GM12878 (cell line): Measurements from ENCODE around the gene FICD. TPM values are rescaled to one million over a fixed set of nuclear protein-coding genes. Genes with fewer than 3 reads are reported as not detected.

Experiments
- ATAC-seq: fragments of 200-7000 bp; cut with Tn5 transposase; 3 replicates; pipeline ENCODE4 v1.9.1; 2020; ENCODE audit warnings: mild to moderate bottlenecking, moderate library complexity
- BruUV-seq: library from RNA; stranded (reverse); fragments of 400-500 nt; replicated peaks from 2 replicates; lab custom pipeline; 2021; lab: Mats Ljungman, UMichigan
- CTCF ChIA-PET: fragments of 300-600 bp; sonication (Branson Sonifier 250); formaldehyde crosslinking; extraction: SDS; loops from one replicate; lab custom pipeline; 2021; ENCODE audit warnings: inconsistent platforms; lab: Yijun Ruan, JAX
- POLR2A ChIA-PET: fragments of 350-600 bp; formaldehyde crosslinking; extraction: SDS; loops from one replicate; lab custom pipeline; 2021; ENCODE audit warnings: inconsistent platforms; lab: Charles Lee
- RAD21 ChIA-PET: fragments of 300-600 bp; sonication (Branson Sonifier 250); formaldehyde crosslinking; loops from one replicate; lab custom pipeline; 2023; ENCODE audit warnings: antibody characterized with exemption; ENCODE audit not compliant: unreplicated experiment; lab: Charles Lee
- SMC1A ChIA-PET: fragments of 300-600 bp; sonication (Branson Sonifier 250); formaldehyde crosslinking; loops from one replicate; lab custom pipeline; 2023; ENCODE audit not compliant: unreplicated experiment, uncharacterized antibody; lab: Charles Lee
- DNase-seq: peaks from one replicate; pipeline ENCODE4 v3.0.0-alpha.2; 2011; ENCODE audit warnings: low read depth, low spot score
- FAIRE-seq: peaks from 3 replicates; lab custom pipeline; 2011; peaks lifted over from hg19 to GRCh38; lab: Jason Lieb, UNC
- H2AFZ ChIP-seq: 2 replicates; pipeline ENCODE4 v1.6.0; 2011; ENCODE audit warnings: low read depth, low read length, control low read depth; ENCODE audit not compliant: control insufficient read depth
- H3K27ac ChIP-seq: 2 replicates; pipeline ENCODE4 v1.5.1; 2011; ENCODE audit warnings: control low read depth; ENCODE audit not compliant: control insufficient read depth, insufficient read depth
- H3K27me3 ChIP-seq, 2 experiments: replicated peaks in 1 of 2; 2 replicates each; pipeline versions ENCODE4 v1.6.0 to v1.6.1; 2011; ENCODE audit warnings: low read length in 1 of 2; ENCODE audit not compliant: control insufficient read depth in 2 of 2, insufficient read depth in 2 of 2
- H3K36me3 ChIP-seq, 2 experiments: 2 replicates each; pipeline ENCODE4 v1.5.1; 2011; ENCODE audit warnings: low read length in 1 of 2; ENCODE audit not compliant: control insufficient read depth in 2 of 2, insufficient read depth in 2 of 2
- H3K4me1 ChIP-seq: 2 replicates; pipeline ENCODE4 v1.6.1; 2011; ENCODE audit warnings: mild to moderate bottlenecking, low read length, moderate library complexity, mixed read lengths; ENCODE audit not compliant: control insufficient read depth, insufficient read depth
- H3K4me2 ChIP-seq: 2 replicates; pipeline ENCODE4 v1.6.0; 2011; ENCODE audit warnings: control low read depth; ENCODE audit not compliant: control insufficient read depth, insufficient read depth
- H3K4me3 ChIP-seq: fragments of 200-600 bp; sonication (generic); 2 replicates; pipeline ENCODE4 v1.5.1; 2016
- H3K79me2 ChIP-seq: 2 replicates; pipeline ENCODE4 v1.6.0; 2011; ENCODE audit warnings: low read length; ENCODE audit not compliant: control insufficient read depth, insufficient read depth
- H3K9ac ChIP-seq: 2 replicates; pipeline ENCODE4 v1.8.0; 2011; ENCODE audit warnings: low read length, control low read depth, mixed read lengths; ENCODE audit not compliant: control insufficient read depth, insufficient read depth
- H3K9me3 ChIP-seq: replicated peaks from 3 replicates; pipeline ENCODE4 v1.5.1; 2011; ENCODE audit warnings: mild to moderate bottlenecking, low read length; ENCODE audit not compliant: control insufficient read depth, insufficient read depth
- H4K20me1 ChIP-seq: 2 replicates; pipeline ENCODE4 v1.6.0; 2011; ENCODE audit not compliant: control insufficient read depth, insufficient read depth
- FOS ChIP-seq: IDR thresholded peaks from 3 replicates; pipeline ENCODE4 v1.6.1; 2011; ENCODE audit warnings: borderline replicate concordance; ENCODE audit not compliant: insufficient read length; ENCODE audit errors: extremely low read depth
- FOXM1 ChIP-seq: IDR thresholded peaks from 2 replicates; pipeline ENCODE4 v1.6.1; 2012; ENCODE audit warnings: low read depth, mild to moderate bottlenecking, inconsistent platforms, low read length, moderate library complexity
- KDM1A ChIP-seq: fragments of 200-600 bp; sonication (generic); IDR thresholded peaks from 2 replicates; pipeline ENCODE4 v1.6.1; 2016; ENCODE audit warnings: borderline replicate concordance
- MEF2B ChIP-seq: fragments of 450-650 bp; IDR thresholded peaks from 2 replicates; pipeline ENCODE4 v1.6.1; 2018; ENCODE audit warnings: mild to moderate bottlenecking, moderate library complexity; ENCODE audit not compliant: partially characterized antibody, poor library complexity, severe bottlenecking
- SIX5 ChIP-seq: IDR thresholded peaks from 2 replicates; pipeline ENCODE4 v1.6.1; 2011; ENCODE audit warnings: mild to moderate bottlenecking, low read depth, low read length, moderate library complexity; ENCODE audit not compliant: severe bottlenecking
- WGBS: methylation state at CpG from one replicate; pipeline ENCODE4 v1.1.6; 2016; ENCODE audit warnings: low lambda C conversion rate; ENCODE audit not compliant: insufficient replicate concordance, insufficient coverage; ENCODE audit errors: missing lambda C conversion rate; 5-methylcytosine and 5-hydroxymethylcytosine counted together
- in situ Hi-C: fragments of 300-500 bp; cut with MboI; formaldehyde crosslinking; loops from 9 replicates; pipeline ENCODE4 v1.14.3; 2018; ENCODE audit warnings: mixed read lengths
- intact Hi-C: fragments of 100-400 bp; cut with micrococcal nuclease; formaldehyde crosslinking; loops from one replicate; pipeline ENCODE4 v1.14.2; 2022; ENCODE audit not compliant: unreplicated experiment
- polyA plus RNA-seq, 11 experiments: library from polyadenylated mRNA; depleted of rRNA in 4 of 11; unstranded in 6 of 11; stranded (reverse) in 5 of 11; fragments of >200 nt; fragmentation: Nextera tagmentation in 4 of 11; fragmentation: Illumina TruSeq in 1 of 11; extraction: Ambion mirVana in 4 of 11; extraction: Trizol in 1 of 11; gene quantifications; 1 replicate in 1 of 11; 2 replicates in 10 of 11; pipeline versions ENCODE4 v1.2.1 to v1.2.3, GENCODE V29; 2011 to 2016; ENCODE audit warnings: inconsistent platforms in 2 of 11, missing spikeins in 2 of 11, low read depth in 1 of 11
- total RNA-seq, 4 experiments: library from RNA; depleted of rRNA in 3 of 4; stranded (reverse); fragments of >200 nt in 3 of 4; fragmentation: Illumina TruSeq in 1 of 4; extraction: Trizol in 1 of 4; gene quantifications; 2 replicates each; pipeline versions ENCODE4 v1.2.1 to v1.2.3, GENCODE V29; 2013 to 2021
- TF ChIP-seq, protein P1 (sequence below): fragments of 450-650 bp; IDR thresholded peaks from 2 replicates; pipeline ENCODE4 v1.6.1; 2017; ENCODE audit warnings: borderline replicate concordance
- TF ChIP-seq, protein P2 (sequence below): fragments of 450-650 bp; IDR thresholded peaks from 2 replicates; pipeline ENCODE4 v1.6.1; 2016; ENCODE audit warnings: mild to moderate bottlenecking, moderate library complexity, borderline replicate concordance

FICD gene
- total and polyA plus RNA-seq, 10 of the 15 experiments (the other 5 are each of a cell fraction or from before 2014, with no cell fraction given) = 1.1 to 9.4 (median 4.3) TPM

- 39% methylated on average over 11 of the region's 11 CpGs for WGBS
- in situ Hi-C loops (no loop called here), intact Hi-C loops (loop anchor here (1.0 to 5.0 kb wide), 3 partner anchors 399 to 578 kb away; no protein-coding TSS in a partner anchor)
- CTCF ChIA-PET = interaction anchor here (0.6 to 3.0 kb wide), 12 partner anchors 13 to 505 kb away, joined by 3 to 8 read pairs (median 4); no protein-coding TSS in a partner anchor
- Histone ChIP-seq H3K27me3 (no peaks in the 10 kb centered on the region), H3K4me3 (no peak overlapping the region), H3K27ac (no peak overlapping the region), H3K9me3 (no peaks in the 10 kb centered on the region; the same call in 2 of the 3 replicates), H3K9ac (no peak overlapping the region), H3K4me2 (no peak overlapping the region), H3K4me1 (no peaks in the 10 kb centered on the region; the same call in 1 of the 2 replicates), H3K36me3 (no peaks in the 10 kb centered on the region), H3K79me2 (no peaks in the 10 kb centered on the region), H2AFZ (no peak overlapping the region), H4K20me1 (no peaks in the 10 kb centered on the region)
- FAIRE-seq = no peak
- POLR2A ChIA-PET = no interaction called here
- TF ChIP-seq, protein P1, sequence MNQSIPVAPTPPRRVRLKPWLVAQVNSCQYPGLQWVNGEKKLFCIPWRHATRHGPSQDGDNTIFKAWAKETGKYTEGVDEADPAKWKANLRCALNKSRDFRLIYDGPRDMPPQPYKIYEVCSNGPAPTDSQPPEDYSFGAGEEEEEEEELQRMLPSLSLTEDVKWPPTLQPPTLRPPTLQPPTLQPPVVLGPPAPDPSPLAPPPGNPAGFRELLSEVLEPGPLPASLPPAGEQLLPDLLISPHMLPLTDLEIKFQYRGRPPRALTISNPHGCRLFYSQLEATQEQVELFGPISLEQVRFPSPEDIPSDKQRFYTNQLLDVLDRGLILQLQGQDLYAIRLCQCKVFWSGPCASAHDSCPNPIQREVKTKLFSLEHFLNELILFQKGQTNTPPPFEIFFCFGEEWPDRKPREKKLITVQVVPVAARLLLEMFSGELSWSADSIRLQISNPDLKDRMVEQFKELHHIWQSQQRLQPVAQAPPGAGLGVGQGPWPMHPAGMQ = no peak
- SMC1A ChIA-PET = interaction anchor here (0.8 to 2.3 kb wide), 8 partner anchors 16 to 578 kb away, joined by 3 to 5 read pairs (median 3); no protein-coding TSS in a partner anchor
- ATAC-seq = no peak
- BruUV-seq = no TSS peak
- no peak for DNase-seq
- RAD21 ChIA-PET = interaction anchor here (1.4 to 2.2 kb wide), 2 partner anchors 262 to 503 kb away, joined by 3 to 6 read pairs; no protein-coding TSS in a partner anchor
Measured at GRCh38 chr12:108495823-108496579, 19.1 kb upstream of the FICD start.

DNA sequence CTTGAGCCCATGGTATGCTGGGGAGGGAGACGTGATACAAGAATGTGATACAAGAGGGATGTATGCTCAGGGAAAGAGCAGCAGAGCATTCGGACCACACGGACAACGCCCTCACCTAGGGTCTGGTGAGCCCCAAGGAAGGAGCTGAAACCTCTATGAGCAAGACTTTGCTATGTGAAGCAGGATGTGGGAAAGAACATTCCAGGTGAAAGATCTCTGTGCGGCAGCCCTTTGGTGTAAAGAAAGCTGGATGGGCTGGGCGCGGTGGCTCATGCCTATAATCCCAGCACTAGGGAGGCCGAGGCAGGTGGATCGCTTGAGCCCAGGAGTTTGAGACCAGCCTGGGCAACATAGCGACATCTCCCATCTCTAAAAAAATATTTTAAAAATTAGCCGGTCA, 16.9 kb upstream of the FICD start:
- Histone ChIP-seq H3K4me2 (no peak overlapping the region), H2AFZ (no peak overlapping the region), H3K4me1 (no peaks in the 10 kb centered on the region; the same call in 1 of the 2 replicates), H3K9me3 (peaks cover 5% of the 10 kb centered on the region; the same call in 2 of the 3 replicates), H3K27ac (no peak overlapping the region), H3K36me3 (no peaks in the 10 kb centered on the region), H3K9ac (no peak overlapping the region), H3K4me3 (no peak overlapping the region), H4K20me1 (no peaks in the 10 kb centered on the region), H3K79me2 (no peaks in the 10 kb centered on the region), H3K27me3 (no peaks in the 10 kb centered on the region)
- FAIRE-seq = no peak
- BruUV-seq = no TSS peak
- RAD21 ChIA-PET = no interaction called here
- WGBS = 50% methylated on average over 9 of the region's 11 CpGs
- intact Hi-C loops = loop anchor here (5.0 kb wide), 2 partner anchors 401 to 506 kb away; no protein-coding TSS in a partner anchor
- SMC1A ChIA-PET = no interaction called here
- POLR2A ChIA-PET = no interaction called here
- ATAC-seq = no peak
- DNase-seq = no peak
- CTCF ChIA-PET = interaction anchor here (0.9 to 1.6 kb wide), 3 partner anchors 8 to 14 kb away, joined by 3 to 5 read pairs (median 3); no protein-coding TSS in a partner anchor
- in situ Hi-C loops = no loop called here
- TF ChIP-seq FOS (no peak), FOXM1 (no peak), SIX5 (no peak), KDM1A (no peak), MEF2B (no peak)
- TF ChIP-seq, protein P2, sequence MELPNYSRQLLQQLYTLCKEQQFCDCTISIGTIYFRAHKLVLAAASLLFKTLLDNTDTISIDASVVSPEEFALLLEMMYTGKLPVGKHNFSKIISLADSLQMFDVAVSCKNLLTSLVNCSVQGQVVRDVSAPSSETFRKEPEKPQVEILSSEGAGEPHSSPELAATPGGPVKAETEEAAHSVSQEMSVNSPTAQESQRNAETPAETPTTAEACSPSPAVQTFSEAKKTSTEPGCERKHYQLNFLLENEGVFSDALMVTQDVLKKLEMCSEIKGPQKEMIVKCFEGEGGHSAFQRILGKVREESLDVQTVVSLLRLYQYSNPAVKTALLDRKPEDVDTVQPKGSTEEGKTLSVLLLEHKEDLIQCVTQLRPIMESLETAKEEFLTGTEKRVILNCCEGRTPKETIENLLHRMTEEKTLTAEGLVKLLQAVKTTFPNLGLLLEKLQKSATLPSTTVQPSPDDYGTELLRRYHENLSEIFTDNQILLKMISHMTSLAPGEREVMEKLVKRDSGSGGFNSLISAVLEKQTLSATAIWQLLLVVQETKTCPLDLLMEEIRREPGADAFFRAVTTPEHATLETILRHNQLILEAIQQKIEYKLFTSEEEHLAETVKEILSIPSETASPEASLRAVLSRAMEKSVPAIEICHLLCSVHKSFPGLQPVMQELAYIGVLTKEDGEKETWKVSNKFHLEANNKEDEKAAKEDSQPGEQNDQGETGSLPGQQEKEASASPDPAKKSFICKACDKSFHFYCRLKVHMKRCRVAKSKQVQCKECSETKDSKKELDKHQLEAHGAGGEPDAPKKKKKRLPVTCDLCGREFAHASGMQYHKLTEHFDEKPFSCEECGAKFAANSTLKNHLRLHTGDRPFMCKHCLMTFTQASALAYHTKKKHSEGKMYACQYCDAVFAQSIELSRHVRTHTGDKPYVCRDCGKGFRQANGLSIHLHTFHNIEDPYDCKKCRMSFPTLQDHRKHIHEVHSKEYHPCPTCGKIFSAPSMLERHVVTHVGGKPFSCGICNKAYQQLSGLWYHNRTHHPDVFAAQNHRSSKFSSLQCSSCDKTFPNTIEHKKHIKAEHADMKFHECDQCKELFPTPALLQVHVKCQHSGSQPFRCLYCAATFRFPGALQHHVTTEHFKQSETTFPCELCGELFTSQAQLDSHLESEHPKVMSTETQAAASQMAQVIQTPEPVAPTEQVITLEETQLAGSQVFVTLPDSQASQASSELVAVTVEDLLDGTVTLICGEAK = no peak
